HCT116 (cell line): Measurements from ENCODE around the gene GRB10. TPM values are rescaled to one million over a fixed set of nuclear protein-coding genes. Genes with fewer than 3 reads are reported as not detected.
A peak's percentile ranks its signal among the peaks of the same experiment; 100 is the strongest.

Experiments
- ATAC-seq: fragments of 200-7000 bp; cut with Tn5 transposase; 2 replicates; pipeline ENCODE4 v1.9.1; 2020; ENCODE audit warnings: mild to moderate bottlenecking, moderate library complexity
- BruUV-seq: library from RNA; stranded (reverse); fragments of 400-500 nt; replicated peaks from 2 replicates; lab custom pipeline; 2021; lab: Mats Ljungman, UMichigan
- CTCF ChIA-PET: fragments of 300-600 bp; sonication (Branson Sonifier 250); formaldehyde crosslinking; loops from one replicate; lab custom pipeline; 2021; ENCODE audit warnings: antibody characterized with exemption; lab: Charles Lee
- POLR2A ChIA-PET: fragments of 300-600, 350-600 bp; sonication (Branson Sonifier 250); formaldehyde crosslinking; loops from one replicate; lab custom pipeline; 2021; ENCODE audit warnings: antibody characterized with exemption; lab: Charles Lee
- RAD21 ChIA-PET, 2 experiments: fragments of 300-600 bp; sonication (Branson Sonifier 250); formaldehyde crosslinking; loops; one replicate each; lab custom pipeline; 2023; ENCODE audit warnings: low total read pairs in 2 of 2; ENCODE audit not compliant: uncharacterized antibody in 2 of 2, unreplicated experiment in 2 of 2, low non-redundant PET in 1 of 2; lab: Charles Lee
- DNase-seq: peaks from one replicate; pipeline ENCODE4 v3.0.0-alpha.2; 2010; ENCODE audit warnings: low read depth, low spot score
- H2AFZ ChIP-seq: fragments of 200-600 bp; shearing (Covaris generic), sonication (generic); 2 replicates; pipeline ENCODE4 v1.6.1; 2017; ENCODE audit warnings: low read depth, mixed run types, mixed read lengths, antibody characterized with exemption, low read length; ENCODE audit not compliant: poor library complexity, severe bottlenecking
- H3K27ac ChIP-seq: 2 replicates; pipeline ENCODE4 v1.5.1; 2012; ENCODE audit warnings: low read depth, low read length
- H3K27me3 ChIP-seq: fragments of 200-600 bp; sonication (generic); 2 replicates; pipeline ENCODE4 v1.6.1; 2016; ENCODE audit warnings: mixed run types, low read length, mixed read lengths; ENCODE audit not compliant: insufficient read depth
- H3K36me3 ChIP-seq, 2 experiments: fragments of 200-500 bp in 1 of 2; fragments of 200-600 bp in 1 of 2; sonication (Bioruptor generic) in 1 of 2; sonication (generic) in 1 of 2; 2 replicates each; pipeline versions ENCODE4 v1.5.1 to v1.6.1; 2014 to 2016; ENCODE audit warnings: low read length in 2 of 2, inconsistent platforms in 1 of 2, mixed read lengths in 1 of 2, mixed run types in 1 of 2; ENCODE audit not compliant: insufficient read depth in 2 of 2, control insufficient read depth in 1 of 2
- H3K4me1 ChIP-seq, 2 experiments: fragments of 200-600 bp in 1 of 2; sonication (generic) in 1 of 2; 2 replicates each; pipeline versions ENCODE4 v1.5.1 to v1.6.1; 2012 to 2017; ENCODE audit warnings: low read length in 2 of 2, inconsistent platforms in 1 of 2, mild to moderate bottlenecking in 1 of 2, mixed read lengths in 1 of 2, mixed run types in 1 of 2, moderate library complexity in 1 of 2; ENCODE audit not compliant: insufficient read depth in 2 of 2, control insufficient read depth in 1 of 2
- H3K4me2 ChIP-seq: fragments of 200-600 bp; sonication (generic); 2 replicates; pipeline ENCODE4 v1.6.1; 2017; ENCODE audit warnings: mixed run types, low read length, mixed read lengths
- H3K4me3 ChIP-seq, 2 experiments: fragments of 200-600 bp in 1 of 2; sonication (generic) in 1 of 2; replicated peaks in 1 of 2; 2 replicates each; pipeline ENCODE4 v1.5.1; 2011 to 2016; ENCODE audit warnings: low read length in 2 of 2, control low read depth in 1 of 2, low read depth in 1 of 2, mild to moderate bottlenecking in 1 of 2, mixed read lengths in 1 of 2, mixed run types in 1 of 2
- H3K79me2 ChIP-seq: fragments of 200-600 bp; sonication (generic); 2 replicates; pipeline ENCODE4 v1.6.1; 2017; ENCODE audit warnings: mild to moderate bottlenecking, mixed run types, low read length, moderate library complexity, mixed read lengths; ENCODE audit not compliant: insufficient read depth
- H3K9ac ChIP-seq: fragments of 200-600 bp; sonication (generic); 2 replicates; pipeline ENCODE4 v1.6.1; 2016; ENCODE audit warnings: low read length, mixed read lengths
- H3K9me2 ChIP-seq: fragments of 200-600 bp; sonication (generic), shearing (Covaris generic); 2 replicates; pipeline ENCODE4 v1.6.1; 2017; ENCODE audit warnings: mixed run types, mild to moderate bottlenecking, moderate library complexity; ENCODE audit not compliant: insufficient read depth
- H3K9me3 ChIP-seq, 2 experiments: fragments of 200-500 bp in 1 of 2; fragments of 200-600 bp in 1 of 2; sonication (Bioruptor generic) in 1 of 2; sonication (generic) in 1 of 2; 2 replicates each; pipeline ENCODE4 v1.6.1; 2014 to 2017; ENCODE audit warnings: low read length in 2 of 2, mixed read lengths in 2 of 2, inconsistent platforms in 1 of 2, low read depth in 1 of 2, mild to moderate bottlenecking in 1 of 2, mixed run types in 1 of 2, moderate library complexity in 1 of 2; ENCODE audit not compliant: control insufficient read depth in 1 of 2, insufficient read depth in 1 of 2
- H4K20me1 ChIP-seq: fragments of 200-600 bp; sonication (generic), shearing (Covaris generic); 2 replicates; pipeline ENCODE4 v1.6.1; 2017; ENCODE audit warnings: mixed run types, mild to moderate bottlenecking, moderate library complexity; ENCODE audit not compliant: insufficient read depth
- CTCF ChIP-seq, 3 experiments: fragments of 200-600 bp in 1 of 3; sonication (generic) in 1 of 3; IDR thresholded peaks in 2 of 3; conservative IDR thresholded peaks in 1 of 3; 2 replicates each; pipeline ENCODE4 v1.5.1; 2012 to 2017; ENCODE audit warnings: low read depth in 2 of 3, low read length in 2 of 3, antibody characterized with exemption in 1 of 3, borderline replicate concordance in 1 of 3, control low read depth in 1 of 3, mild to moderate bottlenecking in 1 of 3, mixed read lengths in 1 of 3, mixed run types in 1 of 3, moderate library complexity in 1 of 3; ENCODE audit not compliant: insufficient read depth in 1 of 3
- EZH2 ChIP-seq: fragments of 200-600 bp; sonication (generic); IDR thresholded peaks from 2 replicates; pipeline ENCODE4 v1.6.1; 2017; ENCODE audit warnings: antibody characterized with exemption, mixed run types
- SP1 ChIP-seq: IDR thresholded peaks from 2 replicates; pipeline ENCODE4 v1.6.1; 2012; ENCODE audit warnings: low read depth
- ZFX ChIP-seq: fragments of 450-650 bp; IDR thresholded peaks from 2 replicates; pipeline ENCODE4 v1.6.1; 2017
- intact Hi-C: fragments of 100-400 bp; cut with micrococcal nuclease; formaldehyde crosslinking; loops from 2 replicates; pipeline ENCODE4 v1.10.0; 2022
- total RNA-seq: library from RNA; stranded (reverse); gene quantifications from one replicate; pipeline ENCODE4 v1.2.1, GENCODE V29; 2021; ENCODE audit not compliant: unreplicated experiment

Gene GRB10
- total RNA-seq, 1 experiment from 2014 or later: 37.3 TPM

DNA sequence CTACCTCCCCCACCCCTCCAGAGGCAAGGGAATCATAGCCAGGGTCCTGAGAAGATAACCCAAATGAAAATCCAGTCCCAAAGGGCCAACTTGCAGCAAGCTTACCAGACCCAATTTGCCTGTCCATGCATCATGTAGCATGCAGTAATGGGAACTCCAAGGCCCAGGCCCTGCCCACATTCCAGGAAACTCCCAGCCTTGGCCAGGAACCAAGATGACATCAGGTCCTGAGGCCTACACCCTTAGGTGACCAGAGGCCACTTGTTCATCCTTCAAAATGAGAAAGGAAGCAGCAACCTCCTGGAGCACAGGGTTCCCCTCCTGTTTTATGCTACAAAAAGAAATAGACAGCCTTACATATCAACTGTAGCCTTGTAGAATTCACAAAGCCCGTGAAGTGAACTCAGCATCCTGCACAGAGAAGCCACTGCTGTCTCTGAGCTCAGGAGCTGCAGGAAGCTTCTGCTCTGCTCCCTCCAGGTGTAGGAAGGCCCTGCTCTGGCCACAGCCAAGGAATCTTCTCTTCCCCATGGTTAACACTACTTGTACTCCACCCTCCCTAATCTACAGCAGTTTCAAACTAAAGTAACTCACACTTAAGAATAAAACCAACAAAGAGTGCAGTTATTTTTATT lies 30.3 kb upstream of the GRB10 start:
- H3K4me2 ChIP-seq: peak overlapping the region; percentile 37

More for the DNA sequence above, 30.3 kb upstream of the GRB10 start:
- intact Hi-C loops: no loop called here
- ChIA-PET CTCF (interaction anchor here (1.2 kb wide), 1 partner anchor 13 kb away, joined by 3 read pairs; no protein-coding TSS in a partner anchor), POLR2A (no interaction called here), RAD21 (no interaction called here)
- Histone ChIP-seq H3K27me3 (no peaks in the 10 kb centered on the region), H3K4me1 (peaks cover 7 to 9% of the 10 kb centered on the region in 2 experiments), H3K9ac (0 out of 2 replicates have a peak overlapping the region, but pooled peaks have one; percentile 3), H3K4me3 (no peak overlapping the region), H3K27ac (no peak overlapping the region), H3K9me2 (no peaks in the 10 kb centered on the region), H4K20me1 (no peaks in the 10 kb centered on the region), H3K9me3 (no peaks in the 10 kb centered on the region), H2AFZ (peak overlapping the region; percentile 86), H3K36me3 (no peaks in the 10 kb centered on the region), H3K79me2 (no peaks in the 10 kb centered on the region)
- TF ChIP-seq CTCF (IDR thresholded peaks at IDR 0.05 in 2 of 3, conservative IDR thresholded peaks at IDR 0.05 in 1 of 3; ENCODE audit: borderline replicate concordance in 1 of 3, insufficient read depth in 1 of 3, low read depth in 2 of 3, low read length in 2 of 3): no peak
- TF ChIP-seq SP1: no peak
- peak; percentile 26; the same call in 1 of the 2 replicates for TF ChIP-seq ZFX
- TF ChIP-seq EZH2: no peak
- DNase-seq (peak; percentile 49), ATAC-seq (peak; percentile 92)
- BruUV-seq: no TSS peak
